KOPT-K1 (cell line): ENCODE measurements around the gene BUB1B.
"Not testable (repeated sequence)": the region's sequence is repeated elsewhere in the genome, so short reads cannot be mapped to it uniquely, and the experiment has no call there.

Experiments used
- H3K27ac ChIP-seq: fragments of 200-600 bp; sonication (generic); 2 replicates; pipeline ENCODE4 v1.5.1; 2016; ENCODE audit warnings: antibody characterized with exemption, mild to moderate bottlenecking, low read depth, low read length; ENCODE audit not compliant: poor library complexity, severe bottlenecking
- H3K36me3 ChIP-seq: fragments of 200-600 bp; sonication (generic); 2 replicates; pipeline ENCODE4 v1.5.1; 2017; ENCODE audit warnings: antibody characterized with exemption, mild to moderate bottlenecking, low read length, moderate library complexity; ENCODE audit not compliant: insufficient read depth
- H3K9me3 ChIP-seq: fragments of 200-600 bp; sonication (generic); 2 replicates; pipeline ENCODE4 v1.5.1; 2017; ENCODE audit warnings: antibody characterized with exemption, low read length, mild to moderate bottlenecking; ENCODE audit not compliant: insufficient read depth, poor library complexity, severe bottlenecking

BUB1B gene

GRCh38 chr15:40160689-40161688 lies at the start of gene BUB1B:
Gene BUB1B (plus strand): TSS chr15:40161069. CDS start chr15:40161221, 152 bp downstream.
- Histone ChIP-seq H3K27ac (peak within 1 kb of the TSS; percentile 98), H3K9me3 (no peaks in the 10 kb centered on the region), H3K36me3 (peaks cover 39% of the 10 kb centered on the region)

GRCh38 chr15:40111888-40112287 lies 49.0 kb upstream of the BUB1B start:
- Histone ChIP-seq H3K27ac (no peak overlapping the region), H3K36me3 (no peaks in the 10 kb centered on the region), H3K9me3 (no peaks in the 10 kb centered on the region)

GRCh38 chr15:40112789-40113188 lies 48.1 kb upstream of the BUB1B start:
- no peak overlapping the region for H3K27ac ChIP-seq

GRCh38 chr15:40114218-40114617 lies 46.7 kb upstream of the BUB1B start:
- no peaks in the 10 kb centered on the region for H3K9me3 ChIP-seq
- H3K36me3 ChIP-seq, result no peaks in the 10 kb centered on the region
- H3K27ac ChIP-seq, result no peak overlapping the region

More at GRCh38 chr15:40112789-40113188, 48.1 kb upstream of the BUB1B start:
- Histone ChIP-seq H3K36me3 (no peaks in the 10 kb centered on the region), H3K9me3 (no peaks in the 10 kb centered on the region)

GRCh38 chr15:40115106-40115505 lies 45.8 kb upstream of the BUB1B start:
- peak overlapping the region; percentile 63 for H3K27ac ChIP-seq
- not testable (repeated sequence) for H3K9me3 ChIP-seq, H3K36me3 ChIP-seq

- no peaks in the 10 kb centered on the region for H3K9me3 ChIP-seq
- peak overlapping the region; percentile 63 for H3K27ac ChIP-seq
- no peaks in the 10 kb centered on the region for H3K36me3 ChIP-seq
Observed at GRCh38 chr15:40115670-40116093, 45.2 kb upstream of the BUB1B start.

GRCh38 chr15:40118473-40118872 lies 42.4 kb upstream of the BUB1B start:
- Histone ChIP-seq H3K36me3 (no peaks in the 10 kb centered on the region), H3K27ac (no peak overlapping the region), H3K9me3 (no peaks in the 10 kb centered on the region)

- H3K36me3 ChIP-seq, result no peaks in the 10 kb centered on the region
- no peak overlapping the region for H3K27ac ChIP-seq
- H3K9me3 ChIP-seq, result no peaks in the 10 kb centered on the region
Observed at GRCh38 chr15:40121911-40122638, 38.8 kb upstream of the BUB1B start.

- H3K27ac ChIP-seq, H3K36me3 ChIP-seq, H3K9me3 ChIP-seq: not testable (repeated sequence)
Observed at GRCh38 chr15:40122989-40123388, 37.9 kb upstream of the BUB1B start.

GRCh38 chr15:40123863-40124262 lies 37.0 kb upstream of the BUB1B start:
- H3K27ac ChIP-seq, H3K36me3 ChIP-seq, H3K9me3 ChIP-seq: not testable (repeated sequence)

GRCh38 chr15:40124333-40124732 lies 36.5 kb upstream of the BUB1B start:
- not testable (repeated sequence) for H3K27ac ChIP-seq

GRCh38 chr15:40124807-40125285 lies 36.0 kb upstream of the BUB1B start:
- not testable (repeated sequence) for H3K9me3 ChIP-seq, H3K27ac ChIP-seq, H3K36me3 ChIP-seq

More at GRCh38 chr15:40124333-40124732, 36.5 kb upstream of the BUB1B start:
- H3K36me3 ChIP-seq, H3K9me3 ChIP-seq: not testable (repeated sequence)

- no peaks in the 10 kb centered on the region for H3K36me3 ChIP-seq
- no peak overlapping the region for H3K27ac ChIP-seq
- no peaks in the 10 kb centered on the region for H3K9me3 ChIP-seq
Observed at GRCh38 chr15:40125950-40126349, 34.9 kb upstream of the BUB1B start.

- Histone ChIP-seq H3K9me3 (no peaks in the 10 kb centered on the region), H3K27ac (no peak overlapping the region), H3K36me3 (no peaks in the 10 kb centered on the region)
Observed at GRCh38 chr15:40128766-40129660, 31.9 kb upstream of the BUB1B start.
